OCI-M1 (cell line): ENCODE data around the gene BTBD9.
"Not testable (repeated sequence)": the region's sequence is repeated elsewhere in the genome, so short reads cannot be mapped to it uniquely, and the experiment has no call there.

Source experiments
- DNase-seq: peaks from one replicate; lab custom pipeline; 2025; lab: John Stamatoyannopoulos, UW

Gene BTBD9

GRCh38 chr6:38144365-38144945 lies 495.3 kb downstream of the BTBD9 start:
- DNase-seq, result no peak

DNA sequence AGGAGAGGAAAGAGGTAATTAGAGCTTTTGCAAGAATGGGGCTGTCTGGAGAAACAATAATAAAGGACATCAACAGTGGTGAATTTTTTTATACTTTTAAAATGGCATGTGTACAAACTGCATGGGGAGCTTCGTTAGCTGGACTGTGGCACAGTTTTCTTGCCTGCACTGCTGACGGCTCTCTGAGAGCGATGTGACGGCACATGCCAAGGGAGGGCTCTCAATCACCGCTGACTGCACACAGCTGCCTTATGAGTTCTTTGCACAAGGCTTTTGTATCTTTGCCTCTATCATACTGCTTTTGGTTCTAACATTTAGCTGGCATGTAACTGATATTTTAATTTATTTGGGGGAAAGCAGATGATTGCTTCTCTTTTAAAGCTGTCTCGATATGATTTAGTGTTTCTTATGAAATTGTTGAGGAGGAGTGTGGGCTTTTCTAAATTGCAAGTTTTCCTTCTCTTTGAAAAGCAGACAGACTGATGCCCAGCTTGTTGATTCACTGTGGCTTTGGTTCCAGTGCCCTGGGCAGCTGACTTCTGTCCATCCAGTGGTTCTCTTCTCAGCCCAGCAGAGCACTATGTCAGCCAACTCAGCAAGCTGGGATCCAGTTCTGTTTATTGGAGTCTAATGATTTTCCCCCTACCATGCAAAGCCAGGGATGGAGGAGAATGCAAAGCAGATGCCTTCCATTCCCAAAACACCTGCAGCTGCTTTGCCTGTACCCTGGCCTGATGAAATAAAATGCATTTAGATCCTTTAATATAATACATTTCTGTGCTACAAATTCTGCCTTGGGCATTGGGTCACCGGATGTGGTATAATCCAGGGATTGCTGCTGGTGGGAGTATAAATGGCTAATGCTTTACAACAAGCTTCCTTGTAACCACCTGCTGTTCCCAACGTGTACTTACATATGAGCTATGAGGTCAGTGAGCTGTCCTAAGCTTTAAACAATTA lies 496.3 kb downstream of the BTBD9 start:
- DNase-seq, result no peak

- no peak for DNase-seq
These were observed 497.4 kb downstream of the BTBD9 start for GRCh38 chr6:38142178-38142902.

GRCh38 chr6:38141716-38142115 lies 498.0 kb downstream of the BTBD9 start:
- DNase-seq, result no peak

- DNase-seq, result no peak
These were observed 498.6 kb downstream of the BTBD9 start for GRCh38 chr6:38141085-38141484.

- DNase-seq, result no peak
These were observed 501.4 kb downstream of the BTBD9 start for GRCh38 chr6:38138374-38138773.

- no peak for DNase-seq
These were observed 502.0 kb downstream of the BTBD9 start for GRCh38 chr6:38137608-38138265.

- DNase-seq, result no peak
These were observed 503.2 kb downstream of the BTBD9 start for GRCh38 chr6:38136547-38136946.

- no peak for DNase-seq
These were observed 505.0 kb downstream of the BTBD9 start for GRCh38 chr6:38134704-38135088.

GRCh38 chr6:38133932-38134703 lies 505.6 kb downstream of the BTBD9 start:
- DNase-seq, result no peak

GRCh38 chr6:38131527-38131965 lies 508.2 kb downstream of the BTBD9 start:
- no peak for DNase-seq

DNA sequence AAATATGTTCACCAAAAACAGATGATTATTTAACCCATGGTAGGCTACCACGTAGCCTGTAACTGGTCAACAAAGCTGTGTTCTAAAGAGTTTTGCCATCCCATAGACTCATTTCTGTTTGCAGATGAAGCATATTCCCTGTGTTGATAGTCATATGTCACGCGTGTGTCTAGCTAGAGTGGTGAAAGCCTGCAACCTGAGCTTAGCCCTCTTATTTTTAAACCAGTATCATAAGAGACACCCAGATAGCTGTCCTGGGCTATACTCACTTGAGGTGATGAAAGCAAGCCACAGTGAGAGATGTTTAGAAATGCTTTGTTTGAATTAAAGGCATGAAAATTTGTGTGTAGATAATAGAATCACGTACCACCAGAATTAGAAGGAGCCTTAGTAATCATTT lies 512.4 kb downstream of the BTBD9 start:
- DNase-seq, result no peak

DNA sequence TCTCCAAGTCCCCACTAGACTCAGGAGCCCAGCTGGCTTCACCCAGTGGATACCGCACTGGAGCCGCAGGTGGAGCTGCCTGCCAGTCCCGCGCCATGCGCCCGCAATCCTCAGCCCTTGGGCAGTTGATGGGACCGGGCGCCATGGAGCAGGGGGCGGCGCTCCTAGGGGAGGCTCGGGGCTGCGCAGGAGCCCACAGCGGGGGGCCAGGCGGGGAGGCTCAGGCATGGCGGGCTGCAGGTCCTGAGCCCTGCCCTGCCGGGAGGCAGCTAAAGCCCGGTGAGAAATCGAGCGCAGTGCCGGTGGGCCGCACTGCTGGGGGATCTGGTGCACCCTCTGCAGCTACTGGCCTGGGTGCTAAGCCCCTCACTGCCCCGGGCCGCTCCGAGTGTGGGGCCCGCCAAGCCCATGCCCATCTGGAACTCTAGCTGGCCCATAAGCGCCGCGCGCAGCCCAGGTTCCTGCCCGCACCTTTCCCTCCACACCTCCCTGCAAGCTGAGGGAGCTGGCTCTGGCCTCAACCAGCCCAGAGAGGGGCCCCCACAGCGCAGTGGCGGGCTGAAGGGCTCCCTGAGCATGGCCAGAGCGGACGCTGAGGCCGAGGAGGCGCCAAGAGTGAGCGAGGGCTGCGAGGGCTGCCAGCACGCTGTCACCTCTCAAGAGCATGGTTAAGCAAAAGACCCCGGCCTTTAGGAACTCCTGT lies 515.4 kb downstream of the BTBD9 start:
- DNase-seq, result not testable (repeated sequence)

GRCh38 chr6:38119516-38119915 lies 520.2 kb downstream of the BTBD9 start:
- DNase-seq, result no peak

DNA sequence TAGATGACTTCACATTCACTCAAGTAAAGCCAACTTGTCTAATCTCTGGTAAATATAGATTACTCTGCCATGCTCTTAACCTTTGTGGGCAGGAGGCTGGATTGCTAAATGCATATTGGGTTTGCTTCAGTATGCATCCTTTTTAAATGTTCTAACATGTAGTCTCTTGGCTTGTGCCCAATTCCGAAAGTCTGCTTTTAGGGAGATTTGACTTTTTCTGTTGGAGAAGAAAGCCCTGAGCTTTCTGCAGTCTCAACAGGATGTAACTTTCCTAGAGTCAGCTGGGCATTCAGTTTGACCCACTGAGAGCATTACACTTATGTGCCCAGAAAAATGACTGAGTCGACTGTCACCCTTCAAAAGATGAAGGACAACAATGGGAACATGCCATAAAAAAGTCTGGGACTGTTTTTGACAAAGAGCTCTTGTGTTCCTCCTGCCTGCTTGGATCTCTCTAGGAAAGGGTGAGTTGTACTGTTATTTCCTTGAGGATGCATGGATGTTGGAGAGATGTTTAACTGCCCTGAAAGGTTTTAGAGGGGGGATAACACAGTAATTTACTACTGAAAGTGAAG lies 520.9 kb downstream of the BTBD9 start:
- DNase-seq, result no peak
